ENCODE measurements around the gene AGAP6.
"Not testable (repeated sequence)": the region's sequence is repeated elsewhere in the genome, so short reads cannot be mapped to it uniquely, and the experiment has no call there.

DNA sequence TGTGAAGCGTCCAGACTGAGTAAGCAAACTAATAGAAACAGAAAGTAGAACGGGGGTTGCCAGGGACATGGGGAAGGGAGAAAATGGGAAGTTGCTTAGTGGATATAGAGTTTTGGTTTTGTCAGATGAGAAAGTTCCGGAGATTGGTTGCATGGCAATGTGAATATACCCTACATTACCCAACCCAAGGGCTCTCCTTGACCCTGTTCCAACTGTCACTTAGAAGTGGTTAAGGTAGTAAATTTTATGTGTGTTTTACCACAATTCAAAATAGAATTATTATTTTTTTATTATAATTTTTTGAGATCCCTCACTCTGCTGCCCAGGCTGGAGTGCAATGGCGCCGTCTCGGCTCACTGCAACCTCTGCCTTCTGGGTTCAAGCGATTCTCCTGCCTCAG lies 25.8 kb downstream of the AGAP6 start:
- not testable (repeated sequence) for TF ChIP-seq CTCF (IDR thresholded peaks at IDR 0.05; ENCODE audit: low read length); EZH2 (IDR thresholded peaks at IDR 0.05; ENCODE audit: borderline replicate concordance, low read length)

Measured in OCI-LY1 (cell line).